Activated T-helper 2 cell treated with anti-CD3 and anti-CD28 coated beads, Interferon-gamma antibody, Interleukin-2, Interleukin-4, amounts not matched to agents 10 μg/mL and 5 μg/mL and 100 μg/mL, durations not matched to agents 14 hours and 24 hours and 36 hours (primary cell): ENCODE results near the gene CCR9. TPM values are rescaled to one million over a fixed set of nuclear protein-coding genes. Genes with fewer than 3 reads are reported as not detected.

ENCODE experiments used
- DNase-seq: peaks from one replicate; pipeline ENCODE4 v3.0.0; 2021; ENCODE audit warnings: low spot score
- H3K27ac Mint-ChIP-seq: one replicate; pipeline ENCODE4 v1.8.0; 2021; ENCODE audit warnings: mixed read lengths
- H3K27me3 Mint-ChIP-seq: one replicate; pipeline ENCODE4 v1.8.0; 2021; ENCODE audit warnings: low read depth, mixed read lengths
- H3K36me3 Mint-ChIP-seq: one replicate; pipeline ENCODE4 v1.8.0; 2021; ENCODE audit warnings: low read depth, mixed read lengths
- H3K4me1 Mint-ChIP-seq: one replicate; pipeline ENCODE4 v1.8.0; 2021; ENCODE audit warnings: low read depth, mixed read lengths
- H3K4me3 Mint-ChIP-seq: one replicate; pipeline ENCODE4 v1.8.0; 2021; ENCODE audit warnings: low read depth, mild to moderate bottlenecking, moderate library complexity, mixed read lengths
- H3K9me3 Mint-ChIP-seq: one replicate; pipeline ENCODE4 v1.8.0; 2021; ENCODE audit warnings: mixed read lengths
- intact Hi-C: fragments of 100-400 bp; cut with micrococcal nuclease; formaldehyde crosslinking; loops from one replicate; pipeline ENCODE4 v1.15.1; 2023
- total RNA-seq: library from RNA; stranded (reverse); gene quantifications from 2 replicates; pipeline ENCODE4 v1.2.3, GENCODE V29; 2022

CCR9 gene
- total RNA-seq, 1 donor from 2014 or later: not detected

DNA sequence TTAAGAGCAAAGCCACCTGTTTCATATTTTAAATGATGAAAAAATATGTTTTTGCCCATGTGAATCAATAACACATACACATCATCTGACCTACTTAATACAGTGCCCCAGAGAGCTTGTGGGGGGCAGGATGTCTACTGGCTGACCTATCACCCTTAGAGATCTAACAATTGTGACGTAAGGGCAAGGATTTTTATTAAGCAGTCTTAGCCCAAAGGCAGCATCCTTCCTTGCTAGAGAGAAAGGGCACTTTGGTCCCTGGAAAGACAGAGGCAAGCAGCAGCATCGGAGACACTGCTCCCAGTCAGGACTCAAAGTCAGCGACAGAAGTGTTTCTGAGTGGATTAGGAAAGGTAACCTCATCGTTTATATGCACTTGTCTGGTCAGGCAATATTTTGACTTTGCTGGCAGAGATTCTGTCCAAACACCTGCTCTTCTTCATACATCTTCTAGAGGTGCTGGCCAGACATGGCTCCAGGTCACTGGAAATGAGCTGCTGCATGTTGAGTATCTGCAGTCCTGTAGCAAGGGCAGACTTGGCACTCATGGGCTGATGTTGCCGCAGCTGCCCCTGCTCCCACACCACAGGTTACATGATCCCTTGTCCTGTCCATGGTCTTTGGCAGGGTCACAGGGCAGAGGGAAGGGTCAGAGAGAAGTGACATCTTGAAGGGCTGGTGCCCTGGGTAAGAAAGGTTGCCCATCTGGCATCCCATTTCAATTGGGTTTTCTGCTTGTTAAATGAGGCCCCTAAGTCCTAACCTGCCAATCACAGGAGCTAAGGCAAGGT lies 58.7 kb downstream of the CCR9 start:
- Mint-ChIP-seq H3K9me3 (peaks cover 3% of the 10 kb centered on the region), H3K4me1 (peaks cover 80% of the 10 kb centered on the region), H3K4me3 (peak overlapping the region; percentile 58), H3K36me3 (peaks cover 84% of the 10 kb centered on the region), H3K27me3 (no peaks in the 10 kb centered on the region), H3K27ac (peak overlapping the region; percentile 78)
- intact Hi-C loops: loop anchor here (5.0 to 10.0 kb wide), 2 partner anchors 340 to 427 kb away; partner anchors contain the start of gene CCR5
- no peak for DNase-seq

GRCh38 chr3:45946307-45946706 lies 60.0 kb downstream of the CCR9 start:
- H3K4me3 Mint-ChIP-seq: no peak overlapping the region
- H3K36me3 Mint-ChIP-seq: peaks cover 84% of the 10 kb centered on the region
- H3K27ac Mint-ChIP-seq: peak overlapping the region; percentile 7
- peaks cover 82% of the 10 kb centered on the region for H3K4me1 Mint-ChIP-seq
- no peak for DNase-seq
- no peaks in the 10 kb centered on the region for H3K9me3 Mint-ChIP-seq
- intact Hi-C loops: loop anchor here (10.0 kb wide), 1 partner anchor 338 kb away; no protein-coding TSS in a partner anchor
- H3K27me3 Mint-ChIP-seq: no peaks in the 10 kb centered on the region

DNA sequence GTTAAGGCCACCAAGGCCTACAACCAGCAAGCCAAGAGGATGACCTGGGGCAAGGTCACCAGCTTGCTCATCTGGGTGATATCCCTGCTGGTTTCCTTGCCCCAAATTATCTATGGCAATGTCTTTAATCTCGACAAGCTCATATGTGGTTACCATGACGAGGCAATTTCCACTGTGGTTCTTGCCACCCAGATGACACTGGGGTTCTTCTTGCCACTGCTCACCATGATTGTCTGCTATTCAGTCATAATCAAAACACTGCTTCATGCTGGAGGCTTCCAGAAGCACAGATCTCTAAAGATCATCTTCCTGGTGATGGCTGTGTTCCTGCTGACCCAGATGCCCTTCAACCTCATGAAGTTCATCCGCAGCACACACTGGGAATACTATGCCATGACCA lies 60.5 kb downstream of the CCR9 start:
- intact Hi-C loops: loop anchor here (10.0 kb wide), 1 partner anchor 338 kb away; no protein-coding TSS in a partner anchor
- peak overlapping the region; percentile 1 for H3K27ac Mint-ChIP-seq
- DNase-seq: no peak
- no peak overlapping the region for H3K4me3 Mint-ChIP-seq
- H3K36me3 Mint-ChIP-seq: peaks cover 84% of the 10 kb centered on the region
- peaks cover 85% of the 10 kb centered on the region for H3K4me1 Mint-ChIP-seq
- H3K9me3 Mint-ChIP-seq: no peaks in the 10 kb centered on the region
- no peaks in the 10 kb centered on the region for H3K27me3 Mint-ChIP-seq

GRCh38 chr3:45947361-45947760 lies 61.0 kb downstream of the CCR9 start:
- no peaks in the 10 kb centered on the region for H3K9me3 Mint-ChIP-seq
- H3K36me3 Mint-ChIP-seq: peaks cover 88% of the 10 kb centered on the region
- no peak for DNase-seq
- H3K27ac Mint-ChIP-seq: peak overlapping the region; percentile 57
- intact Hi-C loops: loop anchor here (10.0 kb wide), 1 partner anchor 337 kb away; no protein-coding TSS in a partner anchor
- H3K4me1 Mint-ChIP-seq: peaks cover 85% of the 10 kb centered on the region
- no peak overlapping the region for H3K4me3 Mint-ChIP-seq
- H3K27me3 Mint-ChIP-seq: no peaks in the 10 kb centered on the region

DNA sequence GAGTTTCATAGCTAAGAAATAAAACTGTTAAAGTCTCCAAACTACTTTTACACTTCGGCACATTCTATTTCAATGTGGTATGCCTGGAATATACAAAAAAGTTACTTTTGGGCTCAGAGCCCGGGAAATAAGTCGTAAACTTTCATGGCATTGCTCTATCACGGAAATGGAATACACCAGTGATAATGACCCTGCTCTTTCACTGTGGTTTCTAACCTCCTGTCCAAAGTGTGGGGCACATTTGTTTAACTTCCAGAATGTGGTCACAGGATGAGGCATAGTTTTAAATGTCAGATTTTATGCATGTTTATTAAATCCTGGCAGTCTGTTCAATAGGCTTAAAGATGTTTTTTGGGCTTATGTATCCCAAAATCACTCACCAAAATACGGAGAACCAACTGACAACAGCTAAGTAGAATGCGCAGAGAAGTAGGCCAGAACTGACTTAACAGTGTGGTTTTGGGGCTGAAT lies 62.0 kb downstream of the CCR9 start:
- H3K9me3 Mint-ChIP-seq: no peaks in the 10 kb centered on the region
- H3K4me3 Mint-ChIP-seq: no peak overlapping the region
- H3K36me3 Mint-ChIP-seq: peaks cover 93% of the 10 kb centered on the region
- H3K4me1 Mint-ChIP-seq: peaks cover 82% of the 10 kb centered on the region
- DNase-seq: no peak
- H3K27me3 Mint-ChIP-seq: no peaks in the 10 kb centered on the region
- intact Hi-C loops: loop anchor here (10.0 kb wide), 1 partner anchor 336 kb away; no protein-coding TSS in a partner anchor
- peak overlapping the region; percentile 57 for H3K27ac Mint-ChIP-seq

DNA sequence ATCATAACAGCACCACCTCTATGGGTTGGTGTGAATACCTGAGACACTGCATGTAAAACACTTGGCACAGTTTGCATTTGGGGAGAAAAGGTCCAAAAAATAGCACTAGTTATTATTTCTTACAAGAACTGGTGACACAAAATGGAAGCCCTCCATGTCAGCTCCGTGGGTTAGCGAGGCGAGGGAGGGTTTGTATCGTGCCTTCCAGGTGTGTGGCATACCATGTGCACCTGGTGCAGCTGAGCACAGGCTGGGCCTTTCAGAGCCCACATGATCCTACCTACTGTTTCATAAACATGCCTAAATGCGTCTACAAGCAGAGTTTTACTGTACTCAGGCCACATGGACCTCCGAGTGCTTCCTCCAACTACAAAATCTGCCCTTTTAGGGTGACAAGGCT lies 62.5 kb downstream of the CCR9 start:
- intact Hi-C loops: loop anchor here (10.0 kb wide), 1 partner anchor 336 kb away; no protein-coding TSS in a partner anchor
- Mint-ChIP-seq H3K27ac (peak overlapping the region; percentile 57), H3K4me3 (no peak overlapping the region), H3K4me1 (peaks cover 78% of the 10 kb centered on the region), H3K27me3 (no peaks in the 10 kb centered on the region), H3K9me3 (no peaks in the 10 kb centered on the region), H3K36me3 (peaks cover 94% of the 10 kb centered on the region)
- no peak for DNase-seq

DNA sequence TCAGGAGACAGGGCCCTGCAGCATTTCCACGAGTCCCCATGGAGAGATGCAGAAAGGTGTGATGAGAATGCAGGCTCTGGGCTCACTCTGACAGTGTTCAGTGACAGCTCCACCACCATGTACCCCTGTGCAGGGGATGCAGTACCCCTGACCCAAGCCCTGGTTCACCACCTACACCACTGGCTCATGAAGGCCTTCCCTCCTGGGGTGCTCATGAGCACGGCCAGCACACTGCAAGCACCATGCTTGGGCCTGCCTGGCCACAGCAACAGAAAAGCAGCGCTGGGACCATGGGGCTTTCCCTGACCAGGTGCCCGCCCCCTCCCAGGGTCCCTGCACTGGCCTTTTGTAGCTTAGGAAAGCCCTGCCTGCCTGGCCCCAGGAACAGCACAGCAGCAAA lies 63.1 kb downstream of the CCR9 start:
- Mint-ChIP-seq H3K9me3 (no peaks in the 10 kb centered on the region), H3K27ac (peak overlapping the region; percentile 78), H3K36me3 (peaks cover 98% of the 10 kb centered on the region), H3K27me3 (no peaks in the 10 kb centered on the region), H3K4me1 (peaks cover 80% of the 10 kb centered on the region), H3K4me3 (no peak overlapping the region)
- no peak for DNase-seq
- intact Hi-C loops: loop anchor here (10.0 kb wide), 1 partner anchor 335 kb away; no protein-coding TSS in a partner anchor

GRCh38 chr3:45950131-45950530 lies 63.8 kb downstream of the CCR9 start:
- no peak for DNase-seq
- no peaks in the 10 kb centered on the region for H3K27me3 Mint-ChIP-seq
- peaks cover 75% of the 10 kb centered on the region for H3K4me1 Mint-ChIP-seq
- peaks cover 99% of the 10 kb centered on the region for H3K36me3 Mint-ChIP-seq
- H3K9me3 Mint-ChIP-seq: no peaks in the 10 kb centered on the region
- intact Hi-C loops: loop anchor here (2.0 kb wide), 2 partner anchors 31 to 43 kb away; no protein-coding TSS in a partner anchor
- peak overlapping the region; percentile 78 for H3K27ac Mint-ChIP-seq
- no peak overlapping the region for H3K4me3 Mint-ChIP-seq

DNA sequence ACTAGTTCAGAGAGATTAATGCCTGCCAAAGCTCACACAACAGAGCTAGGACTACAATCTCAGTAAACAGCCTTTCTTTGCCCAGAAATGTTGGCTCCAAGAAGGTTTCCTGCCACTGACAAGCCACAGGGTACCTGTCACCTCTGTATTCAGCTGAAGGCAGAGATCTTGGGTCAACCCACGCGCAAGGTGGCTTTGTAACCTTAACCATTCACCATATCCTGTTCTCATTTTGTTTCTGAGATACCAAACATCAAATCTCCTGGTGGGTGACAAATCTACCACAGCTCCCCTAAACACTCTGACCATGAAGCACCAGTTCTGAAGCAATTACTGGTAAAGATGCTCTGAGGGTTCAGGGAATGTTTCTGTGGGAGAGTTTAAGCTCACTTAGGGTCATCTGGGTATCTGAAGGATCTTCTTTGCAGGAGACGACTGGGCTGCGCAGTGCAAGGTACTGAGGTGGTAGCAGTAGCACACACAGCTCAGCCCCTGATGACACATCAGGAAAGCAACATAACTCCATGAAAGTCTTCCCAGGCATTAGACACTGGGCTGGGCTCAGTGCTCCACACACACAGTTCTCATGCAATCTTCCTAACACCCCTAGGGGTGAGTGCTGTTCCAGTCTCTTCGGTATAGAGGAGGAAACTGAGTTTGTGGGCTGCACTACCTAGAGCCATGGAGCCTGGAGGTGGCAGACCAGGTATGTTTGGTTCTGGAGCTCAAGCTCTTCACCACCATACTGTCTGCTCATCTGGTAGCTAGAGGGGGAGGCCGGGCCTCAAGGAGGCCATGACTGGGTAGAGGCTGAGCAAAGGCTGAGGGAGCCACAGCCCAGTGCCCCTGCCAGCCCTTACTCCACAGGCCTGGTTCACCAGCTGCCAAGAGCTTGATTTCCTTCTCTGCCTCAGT lies 64.6 kb downstream of the CCR9 start:
- Mint-ChIP-seq H3K36me3 (peaks cover 98% of the 10 kb centered on the region), H3K4me1 (peaks cover 76% of the 10 kb centered on the region), H3K4me3 (no peak overlapping the region), H3K9me3 (no peaks in the 10 kb centered on the region), H3K27ac (peak overlapping the region; percentile 78), H3K27me3 (no peaks in the 10 kb centered on the region)
- intact Hi-C loops: loop anchor here (1.0 to 2.0 kb wide), 3 partner anchors 11 to 42 kb away; no protein-coding TSS in a partner anchor
- no peak for DNase-seq

DNA sequence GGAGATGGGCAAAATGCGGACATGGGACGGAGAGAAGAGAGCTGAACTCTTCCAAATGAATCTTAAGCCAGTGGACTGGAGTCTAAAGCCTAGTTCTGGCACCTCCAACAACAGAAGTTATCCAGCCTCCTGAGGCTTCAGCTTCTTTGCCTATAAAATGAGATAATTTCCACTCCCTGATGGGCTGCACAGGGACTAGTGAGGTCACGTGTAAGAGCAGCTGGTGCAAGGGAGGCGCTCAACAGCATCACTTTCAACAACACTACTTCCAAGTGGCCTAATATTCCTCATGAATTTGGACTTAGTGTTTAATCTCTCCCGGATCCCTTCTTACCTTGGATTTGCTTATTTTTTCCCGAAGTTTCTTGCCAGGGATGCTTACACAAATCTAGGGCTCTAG lies 65.6 kb downstream of the CCR9 start:
- peaks cover 66% of the 10 kb centered on the region for H3K4me1 Mint-ChIP-seq
- peak overlapping the region; percentile 78 for H3K27ac Mint-ChIP-seq
- peaks cover 95% of the 10 kb centered on the region for H3K36me3 Mint-ChIP-seq
- H3K4me3 Mint-ChIP-seq: no peak overlapping the region
- intact Hi-C loops: loop anchor here (1.0 to 2.0 kb wide), 3 partner anchors 10 to 41 kb away; no protein-coding TSS in a partner anchor
- no peak for DNase-seq
- H3K27me3 Mint-ChIP-seq: no peaks in the 10 kb centered on the region
- no peaks in the 10 kb centered on the region for H3K9me3 Mint-ChIP-seq

DNA sequence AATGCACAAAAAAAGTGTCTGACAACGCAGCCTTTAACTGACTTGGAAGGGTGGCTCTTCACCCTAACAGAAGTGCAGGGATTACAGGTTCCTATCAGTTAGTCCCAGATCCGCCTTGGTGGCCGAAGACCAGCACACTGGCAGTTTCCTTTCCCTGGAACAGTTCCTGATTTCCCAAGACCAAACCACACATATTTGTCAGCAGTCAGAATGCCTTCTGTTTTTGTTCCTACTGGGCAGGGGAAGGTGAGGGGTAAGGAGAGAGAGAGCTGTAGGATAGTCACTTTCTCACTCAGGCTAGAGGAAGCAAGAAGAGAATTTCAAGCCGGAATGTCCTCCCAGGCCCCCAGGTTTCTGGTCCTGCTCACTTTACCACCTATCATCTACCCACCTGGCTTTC lies 66.1 kb downstream of the CCR9 start:
- H3K9me3 Mint-ChIP-seq: no peaks in the 10 kb centered on the region
- intact Hi-C loops: no loop called here
- H3K36me3 Mint-ChIP-seq: peaks cover 95% of the 10 kb centered on the region
- no peak overlapping the region for H3K4me3 Mint-ChIP-seq
- H3K4me1 Mint-ChIP-seq: peaks cover 64% of the 10 kb centered on the region
- DNase-seq: no peak
- H3K27me3 Mint-ChIP-seq: no peaks in the 10 kb centered on the region
- H3K27ac Mint-ChIP-seq: no peak overlapping the region
